Uterus (tissue), 2 donors: ENCODE results near the gene SIPA1L3.

Experiments used
- CTCF ChIP-seq, 4 experiments: fragments of 200-600 bp in 2 of 4; fragments of 450-650 bp in 2 of 4; sonication (generic) in 2 of 4; IDR thresholded peaks; one replicate each; pipeline ENCODE4 v1.5.1; 2016 to 2019; ENCODE audit warnings: antibody characterized with exemption in 4 of 4, mild to moderate bottlenecking in 2 of 4, moderate library complexity in 1 of 4
- POLR2A ChIP-seq, 2 donors: fragments of 450-650 bp; IDR thresholded peaks; one replicate each; pipeline ENCODE4 v1.6.1; 2016; ENCODE audit warnings: antibody characterized with exemption in 2 of 2, mild to moderate bottlenecking in 1 of 2, moderate library complexity in 1 of 2

- TF ChIP-seq POLR2A (IDR thresholded peaks at IDR 0.05): no peak
- no peak for TF ChIP-seq CTCF (IDR thresholded peaks at IDR 0.05)
Observed at GRCh38 chr19:38015216-38015615, 108.2 kb downstream of the SIPA1L3 start.
